ENCODE results near the gene PRADC1.

PRADC1 gene

GRCh38 chr2:73254343-73255006, 21.4 kb upstream of the PRADC1 start:
- DNase-seq (ENCODE audit: low read depth) = no peak
- TF ChIP-seq, protein P1, sequence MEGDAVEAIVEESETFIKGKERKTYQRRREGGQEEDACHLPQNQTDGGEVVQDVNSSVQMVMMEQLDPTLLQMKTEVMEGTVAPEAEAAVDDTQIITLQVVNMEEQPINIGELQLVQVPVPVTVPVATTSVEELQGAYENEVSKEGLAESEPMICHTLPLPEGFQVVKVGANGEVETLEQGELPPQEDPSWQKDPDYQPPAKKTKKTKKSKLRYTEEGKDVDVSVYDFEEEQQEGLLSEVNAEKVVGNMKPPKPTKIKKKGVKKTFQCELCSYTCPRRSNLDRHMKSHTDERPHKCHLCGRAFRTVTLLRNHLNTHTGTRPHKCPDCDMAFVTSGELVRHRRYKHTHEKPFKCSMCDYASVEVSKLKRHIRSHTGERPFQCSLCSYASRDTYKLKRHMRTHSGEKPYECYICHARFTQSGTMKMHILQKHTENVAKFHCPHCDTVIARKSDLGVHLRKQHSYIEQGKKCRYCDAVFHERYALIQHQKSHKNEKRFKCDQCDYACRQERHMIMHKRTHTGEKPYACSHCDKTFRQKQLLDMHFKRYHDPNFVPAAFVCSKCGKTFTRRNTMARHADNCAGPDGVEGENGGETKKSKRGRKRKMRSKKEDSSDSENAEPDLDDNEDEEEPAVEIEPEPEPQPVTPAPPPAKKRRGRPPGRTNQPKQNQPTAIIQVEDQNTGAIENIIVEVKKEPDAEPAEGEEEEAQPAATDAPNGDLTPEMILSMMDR (IDR thresholded peaks at IDR 0.05; ENCODE audit: control insufficient read depth, extremely low read depth, insufficient read depth) = no peak
- H3K4me3 ChIP-seq (ENCODE audit: low read depth, low read length) = no peak overlapping the region

DNA sequence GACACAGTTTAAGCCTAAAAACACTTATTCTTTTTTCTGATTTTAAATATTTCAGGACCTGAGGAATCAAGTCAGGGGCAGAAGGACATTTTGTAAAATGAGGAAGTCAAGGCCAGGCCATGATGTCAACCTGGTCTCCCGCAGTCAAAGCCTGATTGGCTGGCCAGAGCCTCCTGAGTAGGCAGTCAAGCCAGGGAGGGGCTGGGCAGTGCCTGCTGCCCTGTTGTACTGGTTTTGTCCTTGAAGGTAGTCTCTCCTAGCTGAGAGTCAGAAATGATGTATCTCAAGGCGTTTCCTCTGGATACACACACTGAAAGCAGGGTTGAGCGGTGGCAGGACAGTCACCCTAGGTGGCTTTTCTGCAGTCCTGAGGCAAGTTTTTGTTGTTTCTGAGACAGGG, 20.9 kb upstream of the PRADC1 start:
- H3K4me3 ChIP-seq (ENCODE audit: low read depth, low read length) = no peak overlapping the region
- no peak for DNase-seq (ENCODE audit: low read depth)
- TF ChIP-seq, protein P1 (IDR thresholded peaks at IDR 0.05; ENCODE audit: control insufficient read depth, extremely low read depth, insufficient read depth) = no peak

- DNase-seq (ENCODE audit: low read depth) = no peak
- TF ChIP-seq, protein P1 (IDR thresholded peaks at IDR 0.05; ENCODE audit: control insufficient read depth, extremely low read depth, insufficient read depth) = no peak
- H3K4me3 ChIP-seq (ENCODE audit: low read depth, low read length) = no peak overlapping the region
These were observed 20.4 kb upstream of the PRADC1 start for GRCh38 chr2:73253400-73253799.

GRCh38 chr2:73252238-73253027, 19.4 kb upstream of the PRADC1 start:
- no peak overlapping the region for H3K4me3 ChIP-seq (ENCODE audit: low read depth, low read length)
- TF ChIP-seq, protein P1 (IDR thresholded peaks at IDR 0.05; ENCODE audit: control insufficient read depth, extremely low read depth, insufficient read depth) = no peak
- no peak for DNase-seq (ENCODE audit: low read depth)

DNA sequence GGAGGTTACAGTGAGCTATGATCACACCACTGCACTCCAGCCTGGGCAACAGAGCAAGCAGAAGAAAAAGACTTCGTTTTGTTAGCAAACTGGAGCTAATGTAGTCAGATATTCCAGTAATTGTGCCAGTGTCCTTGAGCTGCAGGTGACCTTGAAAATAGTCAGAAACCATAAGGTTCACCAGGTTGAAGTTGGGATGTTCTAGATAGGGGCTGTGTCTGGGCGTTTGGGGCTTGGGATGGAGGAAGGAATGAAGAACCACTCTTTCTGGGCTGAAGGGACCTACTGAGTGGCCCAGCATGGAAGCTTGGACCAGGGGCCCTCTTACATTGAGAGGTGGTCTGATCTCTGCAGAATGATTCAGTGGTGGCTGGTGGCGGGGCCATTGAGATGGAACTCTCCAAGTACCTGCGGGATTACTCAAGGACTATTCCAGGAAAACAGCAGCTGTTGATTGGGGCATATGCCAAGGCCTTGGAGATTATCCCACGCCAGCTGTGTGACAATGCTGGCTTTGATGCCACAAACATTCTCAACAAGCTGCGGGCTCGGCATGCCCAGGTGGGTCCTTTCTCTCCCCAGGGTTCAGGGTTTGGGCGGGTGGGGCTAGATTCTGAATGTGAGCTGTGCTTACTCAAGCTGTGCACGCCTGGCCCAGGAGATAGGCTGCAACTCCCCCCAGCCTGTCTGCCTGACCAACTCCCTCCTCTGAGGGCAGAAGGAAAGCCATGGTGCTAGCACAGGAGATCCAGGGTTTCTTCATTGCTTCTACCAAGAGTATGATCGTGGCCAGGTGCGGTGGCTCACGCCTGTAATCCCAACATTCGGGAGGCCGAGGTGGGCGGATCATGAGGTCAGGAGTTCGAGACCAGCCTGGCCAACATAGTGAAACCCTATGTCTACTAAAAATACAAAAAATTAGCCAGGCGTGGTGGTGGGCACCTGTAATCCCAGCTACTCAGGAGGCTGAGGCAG, 18.1 kb upstream of the PRADC1 start:
- DNase-seq (ENCODE audit: low read depth) = no peak
- H3K4me3 ChIP-seq (ENCODE audit: low read depth, low read length) = no peak overlapping the region
- TF ChIP-seq, protein P1 (IDR thresholded peaks at IDR 0.05; ENCODE audit: control insufficient read depth, extremely low read depth, insufficient read depth) = no peak

GRCh38 chr2:73249636-73250035, 16.6 kb upstream of the PRADC1 start:
- no peak for DNase-seq (ENCODE audit: low read depth)
- no peak overlapping the region for H3K4me3 ChIP-seq (ENCODE audit: low read depth, low read length)
- TF ChIP-seq, protein P1 (IDR thresholded peaks at IDR 0.05; ENCODE audit: control insufficient read depth, extremely low read depth, insufficient read depth) = no peak

Measured in LNCaP clone FGC (cell line).